Measurements from ENCODE around the gene B3GALT6.

Gene B3GALT6

GRCh38 chr1:1242461-1243265, 10.6 kb downstream of the B3GALT6 start:
- no peak for DNase-seq (ENCODE audit: extremely low spot score)
- TF ChIP-seq L3MBTL2 (conservative IDR thresholded peaks at IDR 0.05) = no peak
- no peak for TF ChIP-seq FOXM1 (IDR thresholded peaks at IDR 0.05; ENCODE audit: borderline replicate concordance)
- CTCF ChIA-PET = no interaction called here
- POLR2A ChIA-PET = no interaction called here

- DNase-seq (ENCODE audit: extremely low spot score) = no peak
- CTCF ChIA-PET = no interaction called here
- TF ChIP-seq SP1 (IDR thresholded peaks at IDR 0.05) = no peak
- no peak for TF ChIP-seq NFRKB (IDR thresholded peaks at IDR 0.05)
- no peak for TF ChIP-seq SUZ12 (IDR thresholded peaks at IDR 0.05)
- TF ChIP-seq TARDBP (IDR thresholded peaks at IDR 0.05) = no peak
- TF ChIP-seq, protein P1, sequence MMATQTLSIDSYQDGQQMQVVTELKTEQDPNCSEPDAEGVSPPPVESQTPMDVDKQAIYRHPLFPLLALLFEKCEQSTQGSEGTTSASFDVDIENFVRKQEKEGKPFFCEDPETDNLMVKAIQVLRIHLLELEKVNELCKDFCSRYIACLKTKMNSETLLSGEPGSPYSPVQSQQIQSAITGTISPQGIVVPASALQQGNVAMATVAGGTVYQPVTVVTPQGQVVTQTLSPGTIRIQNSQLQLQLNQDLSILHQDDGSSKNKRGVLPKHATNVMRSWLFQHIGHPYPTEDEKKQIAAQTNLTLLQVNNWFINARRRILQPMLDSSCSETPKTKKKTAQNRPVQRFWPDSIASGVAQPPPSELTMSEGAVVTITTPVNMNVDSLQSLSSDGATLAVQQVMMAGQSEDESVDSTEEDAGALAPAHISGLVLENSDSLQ (IDR thresholded peaks at IDR 0.05) = no peak
- TF ChIP-seq BHLHE40 (IDR thresholded peaks at IDR 0.05; ENCODE audit: borderline replicate concordance) = no peak
- TF ChIP-seq HDGF (IDR thresholded peaks at IDR 0.05; ENCODE audit: borderline replicate concordance) = no peak
- TF ChIP-seq CTBP1 (IDR thresholded peaks at IDR 0.05; ENCODE audit: borderline replicate concordance) = no peak
- POLR2A ChIA-PET = no interaction called here
Measured at GRCh38 chr1:1243266-1243660, 11.2 kb downstream of the B3GALT6 start.

GRCh38 chr1:1243807-1244191, 11.8 kb downstream of the B3GALT6 start:
- ChIA-PET POLR2A (no interaction called here), CTCF (no interaction called here)
- TF ChIP-seq FOXM1 (IDR thresholded peaks at IDR 0.05; ENCODE audit: borderline replicate concordance) = no peak
- TF ChIP-seq NFRKB (IDR thresholded peaks at IDR 0.05) = no peak
- TF ChIP-seq CTBP1 (IDR thresholded peaks at IDR 0.05; ENCODE audit: borderline replicate concordance) = no peak
- no peak for TF ChIP-seq TARDBP (IDR thresholded peaks at IDR 0.05)
- no peak for TF ChIP-seq L3MBTL2 (conservative IDR thresholded peaks at IDR 0.05)
- TF ChIP-seq, protein P1 (IDR thresholded peaks at IDR 0.05) = no peak
- no peak for TF ChIP-seq ELF4 (IDR thresholded peaks at IDR 0.05)
- TF ChIP-seq FOXK2 (IDR thresholded peaks at IDR 0.05) = no peak
- no peak for TF ChIP-seq SUZ12 (IDR thresholded peaks at IDR 0.05)
- TF ChIP-seq SP1 (IDR thresholded peaks at IDR 0.05) = no peak
- no peak for TF ChIP-seq BHLHE40 (IDR thresholded peaks at IDR 0.05; ENCODE audit: borderline replicate concordance)
- TF ChIP-seq FOXA1 (IDR thresholded peaks at IDR 0.05) = no peak
- no peak for TF ChIP-seq HDGF (IDR thresholded peaks at IDR 0.05; ENCODE audit: borderline replicate concordance)
- no peak for TF ChIP-seq ZNF384 (IDR thresholded peaks at IDR 0.05)
- no peak for TF ChIP-seq ARNT (IDR thresholded peaks at IDR 0.05)
- TF ChIP-seq LEF1 (IDR thresholded peaks at IDR 0.05; ENCODE audit: borderline replicate concordance) = no peak
- no peak for DNase-seq (ENCODE audit: extremely low spot score)

- CTCF ChIA-PET = no interaction called here
- DNase-seq (ENCODE audit: extremely low spot score) = no peak
- TF ChIP-seq ZNF384 (IDR thresholded peaks at IDR 0.05) (no peak), FOXK2 (IDR thresholded peaks at IDR 0.05) (no peak), HDGF (IDR thresholded peaks at IDR 0.05; ENCODE audit: borderline replicate concordance) (no peak), BHLHE40 (IDR thresholded peaks at IDR 0.05; ENCODE audit: borderline replicate concordance) (no peak), LEF1 (IDR thresholded peaks at IDR 0.05; ENCODE audit: borderline replicate concordance) (no peak), CTBP1 (IDR thresholded peaks at IDR 0.05; ENCODE audit: borderline replicate concordance) (no peak), L3MBTL2 (conservative IDR thresholded peaks at IDR 0.05) (no peak), NFRKB (IDR thresholded peaks at IDR 0.05) (no peak), FOXA1 (IDR thresholded peaks at IDR 0.05) (no peak), SUZ12 (IDR thresholded peaks at IDR 0.05) (no peak), FOXM1 (IDR thresholded peaks at IDR 0.05; ENCODE audit: borderline replicate concordance) (no peak)
- TF ChIP-seq, protein P1 (IDR thresholded peaks at IDR 0.05) = no peak
- POLR2A ChIA-PET = no interaction called here
Measured at GRCh38 chr1:1244192-1244811, 12.3 kb downstream of the B3GALT6 start.

DNA sequence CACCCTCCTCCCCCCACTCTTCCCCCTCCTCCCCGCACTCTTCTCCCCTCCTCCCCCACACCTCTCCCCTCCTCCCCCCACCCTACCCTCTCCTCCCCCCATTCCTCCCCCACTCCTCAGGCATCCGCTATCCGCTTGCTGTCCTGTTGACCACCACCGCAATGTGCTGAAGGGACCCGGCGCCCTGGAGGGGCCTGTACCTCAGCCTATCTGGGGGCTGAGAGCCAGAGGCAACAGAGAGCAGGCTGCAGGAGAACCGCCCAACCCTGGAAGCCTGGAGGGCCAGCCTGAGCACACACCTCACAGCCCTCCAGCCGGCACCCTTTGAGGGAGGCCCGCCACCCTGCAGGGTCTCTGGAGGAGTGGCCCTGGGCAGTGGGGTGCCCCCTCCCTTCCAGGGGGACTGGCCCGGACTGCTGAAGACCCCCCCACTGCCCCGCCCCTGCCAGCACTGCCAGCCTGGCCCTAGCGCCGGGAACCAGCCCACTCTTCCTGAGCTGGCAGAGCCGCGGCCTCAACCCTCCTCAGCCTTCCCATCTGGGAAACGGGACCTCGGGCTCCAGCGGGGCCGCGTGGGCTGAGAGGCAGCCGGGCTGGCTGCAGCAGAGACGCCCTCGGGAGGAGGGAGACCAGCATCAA, 13.3 kb downstream of the B3GALT6 start:
- DNase-seq (ENCODE audit: extremely low spot score) = no peak
- no peak for TF ChIP-seq NFRKB (IDR thresholded peaks at IDR 0.05)
- no peak for TF ChIP-seq SP1 (IDR thresholded peaks at IDR 0.05)
- TF ChIP-seq FOXM1 (IDR thresholded peaks at IDR 0.05; ENCODE audit: borderline replicate concordance) = no peak
- no peak for TF ChIP-seq FOXK2 (IDR thresholded peaks at IDR 0.05)
- no peak for TF ChIP-seq L3MBTL2 (conservative IDR thresholded peaks at IDR 0.05)
- TF ChIP-seq ARNT (IDR thresholded peaks at IDR 0.05) = no peak
- no peak for TF ChIP-seq FOXA1 (IDR thresholded peaks at IDR 0.05)
- no peak for TF ChIP-seq ELF4 (IDR thresholded peaks at IDR 0.05)
- CTCF ChIA-PET = no interaction called here

More for the DNA sequence above, 13.3 kb downstream of the B3GALT6 start:
- POLR2A ChIA-PET = no interaction called here

Data from HEK293T (cell line).